HG03097 (cell line): Measurements from ENCODE around the gene SCAMP5.

Source experiments
- ATAC-seq: cut with Tn5 transposase; IDR thresholded peaks from one replicate; pipeline ENCODE4 v1.9.1; 2021; ENCODE audit not compliant: unreplicated experiment, low FRiP score

The SCAMP5 gene

GRCh38 chr15:75043509-75044257 lies 48.3 kb downstream of the SCAMP5 start:
- ATAC-seq: peak; percentile 30

GRCh38 chr15:75044258-75044878 lies 49.0 kb downstream of the SCAMP5 start:
- no peak for ATAC-seq

- no peak for ATAC-seq
Observed at GRCh38 chr15:75045332-75046015, 50.1 kb downstream of the SCAMP5 start.

- no peak for ATAC-seq
Observed at GRCh38 chr15:75048394-75048793, 53.0 kb downstream of the SCAMP5 start.

GRCh38 chr15:75049392-75049791 lies 54.0 kb downstream of the SCAMP5 start:
- ATAC-seq: no peak

- ATAC-seq: no peak
Observed at GRCh38 chr15:75050283-75050682, 54.9 kb downstream of the SCAMP5 start.

GRCh38 chr15:75051191-75051608 lies 55.8 kb downstream of the SCAMP5 start:
- no peak for ATAC-seq

GRCh38 chr15:75051711-75052110 lies 56.3 kb downstream of the SCAMP5 start:
- ATAC-seq: no peak

- no peak for ATAC-seq
Observed at GRCh38 chr15:75052972-75053747, 57.8 kb downstream of the SCAMP5 start.

- no peak for ATAC-seq
Observed at GRCh38 chr15:75053748-75054125, 58.4 kb downstream of the SCAMP5 start.

- no peak for ATAC-seq
Observed at GRCh38 chr15:75054172-75054897, 59.0 kb downstream of the SCAMP5 start.

GRCh38 chr15:75056036-75056435 lies 60.7 kb downstream of the SCAMP5 start:
- no peak for ATAC-seq

GRCh38 chr15:75058127-75058905 lies 63.0 kb downstream of the SCAMP5 start:
- no peak for ATAC-seq

GRCh38 chr15:75059607-75060006 lies 64.2 kb downstream of the SCAMP5 start:
- no peak for ATAC-seq

GRCh38 chr15:75061272-75061671 lies 65.9 kb downstream of the SCAMP5 start:
- no peak for ATAC-seq

- ATAC-seq: no peak
Observed at GRCh38 chr15:75062706-75063105, 67.3 kb downstream of the SCAMP5 start.

- ATAC-seq: no peak
Observed at GRCh38 chr15:75063338-75063737, 68.0 kb downstream of the SCAMP5 start.

- no peak for ATAC-seq
Observed at GRCh38 chr15:75063889-75064288, 68.5 kb downstream of the SCAMP5 start.

- no peak for ATAC-seq
Observed at GRCh38 chr15:75064846-75065245, 69.5 kb downstream of the SCAMP5 start.

- no peak for ATAC-seq
Observed at GRCh38 chr15:75065467-75065850, 70.1 kb downstream of the SCAMP5 start.
